CD4-positive, alpha-beta T cell treated with Interleukin-4 for 4 hours (primary cell): ENCODE results near the gene BCDIN3D.

Source experiments
- DNase-seq: peaks from one replicate; pipeline ENCODE4 v3.0.0-alpha.2; 2020

Gene BCDIN3D

GRCh38 chr12:49794811-49795653 lies 47.9 kb downstream of the BCDIN3D start:
- DNase-seq, result no peak

GRCh38 chr12:49794021-49794420 lies 48.9 kb downstream of the BCDIN3D start:
- no peak for DNase-seq

- DNase-seq, result no peak
These were observed 49.3 kb downstream of the BCDIN3D start for GRCh38 chr12:49793620-49794019.

- DNase-seq, result no peak
These were observed 49.8 kb downstream of the BCDIN3D start for GRCh38 chr12:49792976-49793580.

GRCh38 chr12:49792181-49792970 lies 50.5 kb downstream of the BCDIN3D start:
- no peak for DNase-seq

- DNase-seq, result no peak
These were observed 51.2 kb downstream of the BCDIN3D start for GRCh38 chr12:49791700-49792099.

- DNase-seq, result no peak
These were observed 52.0 kb downstream of the BCDIN3D start for GRCh38 chr12:49790741-49791555.

- DNase-seq, result no peak
These were observed 52.9 kb downstream of the BCDIN3D start for GRCh38 chr12:49789992-49790391.

GRCh38 chr12:49787672-49788071 lies 55.2 kb downstream of the BCDIN3D start:
- no peak for DNase-seq
